ENCODE data around the gene FHIT. TPM values are rescaled to one million over a fixed set of nuclear protein-coding genes. Genes with fewer than 3 reads are reported as not detected.
A peak's percentile ranks its signal among the peaks of the same experiment; 100 is the strongest.

Gene FHIT
- total RNA-seq, 1 experiment from 2014 or later, result 0.39 TPM

GRCh38 chr3:59882746-59883145, 1368.5 kb downstream of the FHIT start:
- DNase-seq (ENCODE audit: low read depth), result no peak

GRCh38 chr3:59880717-59881116, 1370.5 kb downstream of the FHIT start:
- no peak for DNase-seq (ENCODE audit: low read depth)

- DNase-seq (ENCODE audit: low read depth), result no peak
These were observed 1372.1 kb downstream of the FHIT start for GRCh38 chr3:59879031-59879581.

GRCh38 chr3:59878038-59878427, 1373.2 kb downstream of the FHIT start:
- DNase-seq (ENCODE audit: low read depth), result peak; percentile 69

GRCh38 chr3:59877263-59878037, 1373.8 kb downstream of the FHIT start:
- no peak for DNase-seq (ENCODE audit: low read depth)

- DNase-seq (ENCODE audit: low read depth), result no peak
These were observed 1374.7 kb downstream of the FHIT start for GRCh38 chr3:59876533-59877062.

GRCh38 chr3:59873576-59874230, 1377.5 kb downstream of the FHIT start:
- no peak for DNase-seq (ENCODE audit: low read depth)

GRCh38 chr3:59872128-59872527, 1379.1 kb downstream of the FHIT start:
- no peak for DNase-seq (ENCODE audit: low read depth)

- DNase-seq (ENCODE audit: low read depth), result no peak
These were observed 1383.9 kb downstream of the FHIT start for GRCh38 chr3:59867185-59868002.

GRCh38 chr3:59866076-59866475, 1385.2 kb downstream of the FHIT start:
- DNase-seq (ENCODE audit: low read depth), result peak; percentile 69

- no peak for DNase-seq (ENCODE audit: low read depth)
These were observed 1385.9 kb downstream of the FHIT start for GRCh38 chr3:59865351-59865750.

- DNase-seq (ENCODE audit: low read depth), result peak; percentile 89
These were observed 1388.6 kb downstream of the FHIT start for GRCh38 chr3:59862686-59863085.

GRCh38 chr3:59857589-59858346, 1393.5 kb downstream of the FHIT start:
- peak; percentile 74 for DNase-seq (ENCODE audit: low read depth)

- DNase-seq (ENCODE audit: low read depth), result peak; percentile 12
These were observed 1394.3 kb downstream of the FHIT start for GRCh38 chr3:59856934-59857460.

GRCh38 chr3:59854061-59854709, 1397.1 kb downstream of the FHIT start:
- no peak for DNase-seq (ENCODE audit: low read depth)

GRCh38 chr3:59850417-59850816, 1400.8 kb downstream of the FHIT start:
- DNase-seq (ENCODE audit: low read depth), result peak; percentile 39

GRCh38 chr3:59845386-59845785, 1405.9 kb downstream of the FHIT start:
- no peak for DNase-seq (ENCODE audit: low read depth)

GRCh38 chr3:59843821-59844220, 1407.4 kb downstream of the FHIT start:
- no peak for DNase-seq (ENCODE audit: low read depth)

- DNase-seq (ENCODE audit: low read depth), result no peak
These were observed 1411.3 kb downstream of the FHIT start for GRCh38 chr3:59839810-59840515.

GRCh38 chr3:59839283-59839682, 1412.0 kb downstream of the FHIT start:
- DNase-seq (ENCODE audit: low read depth), result peak; percentile 26

Measured in M059J (cell line).